ENCODE measurements around the gene GLRA1. TPM values are rescaled to one million over a fixed set of nuclear protein-coding genes. Genes with fewer than 3 reads are reported as not detected.

The GLRA1 gene
- total RNA-seq, 1 donor from 2014 or later: not detected

DNA sequence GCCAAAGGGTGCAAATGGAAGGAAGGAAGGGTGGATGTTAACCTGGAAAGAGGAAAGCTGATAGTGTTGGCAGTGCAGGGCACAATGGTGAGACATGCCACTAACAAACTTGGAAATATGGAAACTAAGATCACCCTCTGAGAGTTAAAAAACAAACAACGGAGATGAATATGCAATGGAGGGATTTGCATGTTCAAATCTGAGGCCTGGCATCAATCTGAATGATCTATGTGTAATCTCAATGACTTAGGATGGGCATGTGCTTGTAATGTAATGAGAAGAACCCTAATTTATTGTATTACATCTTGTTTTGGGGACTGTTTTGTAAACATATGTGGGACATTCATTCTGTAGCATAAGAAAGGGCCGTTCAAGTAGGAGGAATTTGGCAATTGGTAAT lies 54.4 kb downstream of the GLRA1 start:
- no peaks in the 10 kb centered on the region for H3K27me3 Mint-ChIP-seq
- H3K4me3 Mint-ChIP-seq (ENCODE audit: low read depth): no peak overlapping the region
- no peak for DNase-seq (ENCODE audit: low spot score, unreplicated experiment)
- H3K9me3 Mint-ChIP-seq (ENCODE audit: low read depth): no peaks in the 10 kb centered on the region
- H3K36me3 Mint-ChIP-seq (ENCODE audit: insufficient read depth): no peaks in the 10 kb centered on the region
- no peak overlapping the region for H3K27ac Mint-ChIP-seq
- H3K4me1 Mint-ChIP-seq (ENCODE audit: low read depth): no peaks in the 10 kb centered on the region
- TF ChIP-seq, protein P1, sequence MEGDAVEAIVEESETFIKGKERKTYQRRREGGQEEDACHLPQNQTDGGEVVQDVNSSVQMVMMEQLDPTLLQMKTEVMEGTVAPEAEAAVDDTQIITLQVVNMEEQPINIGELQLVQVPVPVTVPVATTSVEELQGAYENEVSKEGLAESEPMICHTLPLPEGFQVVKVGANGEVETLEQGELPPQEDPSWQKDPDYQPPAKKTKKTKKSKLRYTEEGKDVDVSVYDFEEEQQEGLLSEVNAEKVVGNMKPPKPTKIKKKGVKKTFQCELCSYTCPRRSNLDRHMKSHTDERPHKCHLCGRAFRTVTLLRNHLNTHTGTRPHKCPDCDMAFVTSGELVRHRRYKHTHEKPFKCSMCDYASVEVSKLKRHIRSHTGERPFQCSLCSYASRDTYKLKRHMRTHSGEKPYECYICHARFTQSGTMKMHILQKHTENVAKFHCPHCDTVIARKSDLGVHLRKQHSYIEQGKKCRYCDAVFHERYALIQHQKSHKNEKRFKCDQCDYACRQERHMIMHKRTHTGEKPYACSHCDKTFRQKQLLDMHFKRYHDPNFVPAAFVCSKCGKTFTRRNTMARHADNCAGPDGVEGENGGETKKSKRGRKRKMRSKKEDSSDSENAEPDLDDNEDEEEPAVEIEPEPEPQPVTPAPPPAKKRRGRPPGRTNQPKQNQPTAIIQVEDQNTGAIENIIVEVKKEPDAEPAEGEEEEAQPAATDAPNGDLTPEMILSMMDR (IDR thresholded peaks at IDR 0.05; ENCODE audit: unreplicated experiment): no peak

DNA sequence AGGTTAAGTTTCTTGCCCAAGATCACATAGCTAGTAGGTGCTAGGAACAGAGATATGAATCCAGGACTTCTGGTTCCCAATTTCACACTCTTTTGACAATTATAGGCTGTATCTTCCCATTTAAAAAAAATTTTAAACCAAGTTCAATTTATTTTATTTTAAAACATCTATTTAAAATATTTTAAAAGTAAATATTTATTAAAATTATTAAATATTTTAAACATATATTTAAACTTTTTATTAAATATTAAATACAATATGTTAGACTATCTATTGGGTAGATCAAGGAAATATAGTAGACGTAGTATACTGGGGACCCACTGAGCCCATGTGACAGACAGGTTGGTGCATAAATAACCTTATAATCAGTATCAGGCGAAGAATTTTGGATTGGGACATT lies 54.8 kb downstream of the GLRA1 start:
- no peaks in the 10 kb centered on the region for H3K4me1 Mint-ChIP-seq (ENCODE audit: low read depth)
- no peaks in the 10 kb centered on the region for H3K27me3 Mint-ChIP-seq
- no peaks in the 10 kb centered on the region for H3K36me3 Mint-ChIP-seq (ENCODE audit: insufficient read depth)
- no peak overlapping the region for H3K4me3 Mint-ChIP-seq (ENCODE audit: low read depth)
- TF ChIP-seq, protein P1 (IDR thresholded peaks at IDR 0.05; ENCODE audit: unreplicated experiment): no peak
- H3K9me3 Mint-ChIP-seq (ENCODE audit: low read depth): no peaks in the 10 kb centered on the region
- DNase-seq (ENCODE audit: low spot score, unreplicated experiment): no peak
- H3K27ac Mint-ChIP-seq: no peak overlapping the region

DNA sequence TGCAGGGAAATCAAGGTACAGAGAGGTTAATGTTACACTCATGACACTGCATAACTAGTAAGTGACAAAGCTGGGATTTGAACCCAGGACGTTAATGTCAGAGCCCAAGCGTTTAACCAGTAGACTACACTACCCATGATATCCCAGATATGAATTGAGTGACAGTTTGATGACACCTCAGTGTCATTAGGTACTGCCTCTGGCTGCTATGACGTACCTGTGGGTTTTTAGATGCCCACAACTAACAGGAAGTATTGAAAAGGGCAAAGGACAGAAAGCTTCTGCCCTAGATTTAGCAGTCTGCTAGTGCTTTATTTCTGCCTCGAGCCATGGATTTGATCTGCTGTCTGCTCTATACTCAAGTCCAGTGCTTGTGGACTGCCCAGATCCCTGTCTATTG lies 56.2 kb downstream of the GLRA1 start:
- H3K36me3 Mint-ChIP-seq (ENCODE audit: insufficient read depth): no peaks in the 10 kb centered on the region
- no peak for DNase-seq (ENCODE audit: low spot score, unreplicated experiment)
- no peaks in the 10 kb centered on the region for H3K27me3 Mint-ChIP-seq
- no peaks in the 10 kb centered on the region for H3K4me1 Mint-ChIP-seq (ENCODE audit: low read depth)
- H3K4me3 Mint-ChIP-seq (ENCODE audit: low read depth): no peak overlapping the region
- TF ChIP-seq, protein P1 (IDR thresholded peaks at IDR 0.05; ENCODE audit: unreplicated experiment): no peak
- H3K27ac Mint-ChIP-seq: no peak overlapping the region
- H3K9me3 Mint-ChIP-seq (ENCODE audit: low read depth): no peaks in the 10 kb centered on the region

DNA sequence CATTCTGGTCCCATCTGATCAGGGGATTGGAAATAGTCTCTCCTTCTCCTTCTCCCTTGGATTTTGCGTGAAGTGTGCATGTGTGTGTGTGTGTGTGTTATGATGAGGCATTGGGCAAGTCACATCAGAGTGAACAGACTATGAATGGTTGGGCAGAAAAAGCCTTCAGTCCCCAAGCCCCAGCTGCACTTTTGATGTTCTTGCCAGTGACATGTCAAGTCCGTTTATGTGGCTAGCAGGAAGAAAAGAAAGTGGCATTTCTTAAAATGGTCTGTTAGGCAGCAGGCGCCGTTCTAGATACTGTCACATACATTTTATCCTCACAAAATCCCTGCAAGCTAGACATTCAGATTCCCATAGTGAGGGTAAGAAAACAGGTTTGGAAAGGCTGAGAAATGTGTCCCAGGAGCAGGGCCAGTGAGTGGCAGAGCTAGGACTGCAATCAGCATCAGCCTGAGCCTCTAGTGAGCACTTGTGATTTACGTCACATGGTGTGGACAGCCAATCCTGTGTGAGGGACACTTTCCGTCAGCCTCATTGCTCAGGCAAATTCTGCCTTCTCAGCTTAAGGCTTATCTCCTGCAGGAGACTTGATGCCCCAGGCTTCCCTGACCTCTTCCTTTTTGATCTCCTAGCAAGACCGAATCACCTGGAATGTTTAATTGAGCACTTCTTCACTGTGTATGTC lies 60.4 kb downstream of the GLRA1 start:
- Mint-ChIP-seq H3K4me1 (ENCODE audit: low read depth) (no peaks in the 10 kb centered on the region), H3K27ac (no peak overlapping the region), H3K27me3 (no peaks in the 10 kb centered on the region), H3K36me3 (ENCODE audit: insufficient read depth) (no peaks in the 10 kb centered on the region), H3K9me3 (ENCODE audit: low read depth) (no peaks in the 10 kb centered on the region), H3K4me3 (ENCODE audit: low read depth) (no peak overlapping the region)
- TF ChIP-seq, protein P1 (IDR thresholded peaks at IDR 0.05; ENCODE audit: unreplicated experiment): no peak
- no peak for DNase-seq (ENCODE audit: low spot score, unreplicated experiment)

DNA sequence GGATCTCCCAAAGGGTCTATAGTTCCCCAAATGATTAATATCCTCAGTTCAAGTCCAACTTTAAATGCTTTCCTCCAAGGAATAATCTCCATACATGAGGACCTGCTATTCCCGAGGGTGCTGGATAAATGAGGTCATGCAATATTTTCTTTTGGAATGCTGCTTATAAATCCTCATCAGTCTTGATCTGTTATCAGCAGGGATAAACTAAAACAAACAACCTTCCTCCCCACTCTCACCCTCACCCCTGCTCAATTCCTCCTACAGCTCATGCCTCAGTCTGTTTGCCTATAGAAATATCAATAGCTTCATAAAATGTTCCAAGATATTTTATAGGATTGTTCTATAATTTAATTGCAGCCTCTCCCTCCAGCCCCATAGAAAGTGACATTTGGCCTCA lies 61.1 kb downstream of the GLRA1 start:
- no peaks in the 10 kb centered on the region for H3K36me3 Mint-ChIP-seq (ENCODE audit: insufficient read depth)

More for the DNA sequence above, 61.1 kb downstream of the GLRA1 start:
- TF ChIP-seq, protein P1 (IDR thresholded peaks at IDR 0.05; ENCODE audit: unreplicated experiment): no peak
- no peak overlapping the region for H3K4me3 Mint-ChIP-seq (ENCODE audit: low read depth)
- H3K9me3 Mint-ChIP-seq (ENCODE audit: low read depth): no peaks in the 10 kb centered on the region
- no peak overlapping the region for H3K27ac Mint-ChIP-seq
- H3K27me3 Mint-ChIP-seq: no peaks in the 10 kb centered on the region
- DNase-seq (ENCODE audit: low spot score, unreplicated experiment): no peak
- H3K4me1 Mint-ChIP-seq (ENCODE audit: low read depth): no peaks in the 10 kb centered on the region

Data from progenitor cell of endocrine pancreas (in vitro differentiated cells).